Stromal cell of bone marrow (primary cell): ENCODE results near the gene PRMT6.
"Not testable (repeated sequence)": the region's sequence is repeated elsewhere in the genome, so short reads cannot be mapped to it uniquely, and the experiment has no call there.

Experiments used
- DNase-seq: peaks from one replicate; pipeline ENCODE4 v3.0.0-alpha.2; 2012; ENCODE audit warnings: low read depth

The PRMT6 gene

GRCh38 chr1:107093395-107093794, 36.9 kb downstream of the PRMT6 start:
- DNase-seq = not testable (repeated sequence)

- DNase-seq = no peak
Measured at GRCh38 chr1:107095647-107096046, 39.2 kb downstream of the PRMT6 start.

GRCh38 chr1:107096690-107097089, 40.2 kb downstream of the PRMT6 start:
- no peak for DNase-seq

- DNase-seq = no peak
Measured at GRCh38 chr1:107098961-107099360, 42.5 kb downstream of the PRMT6 start.

GRCh38 chr1:107100331-107100984, 44.0 kb downstream of the PRMT6 start:
- no peak for DNase-seq

GRCh38 chr1:107105914-107106313, 49.4 kb downstream of the PRMT6 start:
- DNase-seq = no peak
